NCI-H460 (cell line): ENCODE results near the gene LDLRAP1. TPM values are rescaled to one million over a fixed set of nuclear protein-coding genes. Genes with fewer than 3 reads are reported as not detected.

Experiments
- DNase-seq: peaks from one replicate; pipeline ENCODE4 v3.0.0-alpha.2; 2016; ENCODE audit warnings: low read depth; ENCODE audit errors: extremely low read depth
- total RNA-seq: library from RNA; depleted of rRNA; stranded (reverse); fragments of >200 nt; shearing (Covaris generic); gene quantifications from 2 replicates; pipeline ENCODE4 v1.2.3, GENCODE V29; 2014

LDLRAP1 gene
- total RNA-seq, 1 experiment from 2014 or later: 8.4 TPM

DNA sequence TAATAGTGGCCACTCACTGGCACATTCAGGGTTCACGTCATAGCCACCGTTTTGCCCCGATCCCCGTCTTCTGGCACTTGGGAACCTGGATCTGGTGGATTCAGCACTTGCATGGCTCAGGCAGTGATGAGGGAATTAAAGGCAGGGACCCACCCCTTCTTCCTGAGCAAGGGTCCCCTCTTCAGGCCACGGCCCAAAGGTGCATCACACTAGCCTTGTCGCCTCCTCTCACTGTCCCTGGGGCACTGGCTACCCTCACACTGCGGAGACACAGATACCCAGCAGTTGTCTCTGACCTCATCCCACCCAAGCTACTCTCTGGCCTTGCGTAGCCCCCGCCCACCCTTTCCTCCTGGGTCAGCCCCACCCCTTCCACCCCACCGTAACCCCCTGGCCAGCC lies 19.9 kb upstream of the LDLRAP1 start:
- no peak for DNase-seq

DNA sequence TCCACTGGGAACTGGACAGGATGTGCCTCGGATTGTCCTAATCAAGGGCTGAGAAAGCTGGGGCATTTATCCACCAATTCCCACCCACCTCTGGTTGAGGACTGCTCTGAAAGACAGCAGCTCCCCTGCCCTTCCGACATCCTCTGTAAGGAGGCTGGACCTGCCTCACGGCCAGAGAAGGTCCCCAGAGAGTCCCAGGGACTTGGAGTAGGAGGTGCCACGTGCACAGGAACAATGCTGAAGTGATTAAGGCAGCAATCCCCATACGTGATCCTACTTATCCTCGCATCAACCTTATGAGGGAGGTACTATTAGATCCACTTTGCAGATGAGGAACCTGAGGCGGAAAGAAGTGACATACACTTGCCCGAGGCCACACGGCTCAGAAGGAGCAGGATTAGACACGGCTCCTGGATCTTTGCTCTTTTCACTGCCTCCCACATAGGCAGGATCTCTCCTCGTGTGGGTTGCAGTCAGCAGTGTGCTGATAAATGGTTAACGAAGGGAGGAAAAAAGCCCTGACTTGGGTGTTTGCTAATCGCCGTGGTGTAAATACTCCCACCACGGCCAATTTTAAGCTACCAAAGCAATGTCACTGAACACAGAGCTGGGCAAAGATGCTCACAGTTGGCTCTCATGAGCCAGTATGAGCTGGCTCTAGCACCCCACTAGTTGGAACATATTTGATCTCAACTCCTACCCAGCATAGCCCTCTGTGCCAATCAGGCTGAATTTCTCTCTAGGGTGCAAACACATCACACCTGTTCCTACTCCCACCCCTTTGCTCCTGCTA lies 18.6 kb upstream of the LDLRAP1 start:
- DNase-seq: no peak

DNA sequence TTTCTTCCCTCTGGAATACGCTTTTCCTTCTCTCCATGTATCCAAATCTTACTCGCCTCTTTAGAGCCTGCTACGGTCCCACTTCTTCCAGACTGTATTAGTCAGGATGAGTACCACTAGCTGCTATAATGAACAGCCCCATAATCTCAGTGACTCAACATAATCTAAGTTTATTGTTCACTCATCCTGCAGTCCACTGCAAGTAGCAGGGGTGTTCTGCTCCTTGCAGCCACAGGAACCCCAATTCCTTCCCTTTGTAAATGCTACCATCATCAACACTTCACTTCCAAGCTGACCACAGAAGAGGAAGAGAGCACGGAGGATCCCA lies 18.1 kb upstream of the LDLRAP1 start:
- DNase-seq: no peak

DNA sequence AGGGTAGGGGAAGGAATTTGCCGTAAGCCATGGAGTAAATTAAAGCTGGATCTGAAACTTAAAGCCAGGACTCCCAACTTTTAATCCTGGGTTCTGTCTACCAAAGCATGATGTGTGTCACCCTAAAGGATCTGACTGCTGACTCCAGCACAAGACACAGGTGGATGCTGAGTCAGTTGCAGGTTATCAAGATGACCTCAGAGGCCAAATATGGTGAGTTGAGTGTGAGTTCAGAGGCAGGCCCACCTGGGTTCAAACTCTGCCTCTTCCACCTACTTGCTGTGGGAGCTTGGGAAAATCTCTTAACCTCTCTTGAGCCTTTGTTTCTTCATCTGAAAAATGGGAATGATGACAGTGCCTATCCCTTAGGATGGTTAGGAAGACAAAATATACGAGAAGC lies 16.7 kb upstream of the LDLRAP1 start:
- no peak for DNase-seq

DNA sequence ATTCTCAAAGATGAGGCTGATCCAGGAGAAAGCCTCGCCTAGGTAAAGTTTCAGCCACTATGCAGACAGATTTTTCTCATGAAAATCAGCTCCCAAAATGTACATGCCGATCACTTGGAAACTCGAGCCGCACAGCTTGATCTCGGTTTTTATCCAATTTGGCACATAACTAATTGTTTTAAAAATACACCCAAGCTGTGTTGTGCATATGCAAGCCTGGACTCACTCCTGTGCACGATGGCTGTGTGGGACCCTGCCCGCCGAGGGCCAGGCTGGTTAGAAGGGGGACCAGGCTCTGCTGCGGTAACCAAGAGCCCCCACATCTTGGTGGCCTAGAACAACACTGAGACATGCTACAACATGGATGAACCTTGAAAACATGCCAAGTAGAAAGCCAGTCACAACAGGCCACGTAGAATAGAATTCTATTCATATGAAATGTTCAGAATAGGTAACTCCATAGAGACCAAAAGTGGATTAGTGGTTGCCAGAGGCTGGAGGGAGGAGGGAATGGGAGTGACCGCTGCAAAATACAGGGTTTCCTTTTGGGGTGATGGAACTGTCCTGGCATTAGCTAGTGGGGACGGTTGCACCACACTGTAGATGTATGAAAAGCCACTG lies 16.1 kb upstream of the LDLRAP1 start:
- DNase-seq: no peak

DNA sequence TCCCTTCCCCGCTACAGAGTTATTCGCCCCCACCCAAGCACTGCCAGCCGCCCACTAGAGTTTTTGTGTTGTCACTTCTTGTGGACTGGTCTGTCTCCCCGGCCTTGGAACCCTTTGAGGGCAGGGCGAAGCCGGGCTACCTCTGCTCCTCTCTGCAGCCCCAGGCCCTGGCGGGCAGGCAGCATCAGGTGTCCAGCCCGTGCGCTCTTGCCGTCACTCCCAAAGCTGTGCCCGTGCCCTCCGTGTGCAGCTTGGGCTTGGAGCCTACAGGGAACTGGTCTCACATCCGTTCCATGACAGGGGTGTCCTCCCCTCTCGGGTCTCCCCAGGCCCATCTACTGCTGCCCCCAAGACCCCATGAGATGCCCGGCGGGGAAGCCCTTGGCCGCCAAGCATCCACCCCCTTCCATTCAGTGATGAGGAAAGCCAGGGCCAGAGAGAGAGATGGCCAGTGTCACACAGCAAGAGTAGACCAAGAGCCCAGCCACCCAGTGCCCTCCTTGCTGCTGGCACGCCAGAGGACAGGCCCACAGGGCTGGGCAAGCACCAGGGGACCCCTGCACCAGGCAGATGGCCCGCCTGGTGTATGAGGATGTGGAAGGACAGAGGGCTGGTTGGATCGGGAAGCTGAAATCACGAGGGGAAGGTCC lies 15.3 kb upstream of the LDLRAP1 start:
- no peak for DNase-seq

DNA sequence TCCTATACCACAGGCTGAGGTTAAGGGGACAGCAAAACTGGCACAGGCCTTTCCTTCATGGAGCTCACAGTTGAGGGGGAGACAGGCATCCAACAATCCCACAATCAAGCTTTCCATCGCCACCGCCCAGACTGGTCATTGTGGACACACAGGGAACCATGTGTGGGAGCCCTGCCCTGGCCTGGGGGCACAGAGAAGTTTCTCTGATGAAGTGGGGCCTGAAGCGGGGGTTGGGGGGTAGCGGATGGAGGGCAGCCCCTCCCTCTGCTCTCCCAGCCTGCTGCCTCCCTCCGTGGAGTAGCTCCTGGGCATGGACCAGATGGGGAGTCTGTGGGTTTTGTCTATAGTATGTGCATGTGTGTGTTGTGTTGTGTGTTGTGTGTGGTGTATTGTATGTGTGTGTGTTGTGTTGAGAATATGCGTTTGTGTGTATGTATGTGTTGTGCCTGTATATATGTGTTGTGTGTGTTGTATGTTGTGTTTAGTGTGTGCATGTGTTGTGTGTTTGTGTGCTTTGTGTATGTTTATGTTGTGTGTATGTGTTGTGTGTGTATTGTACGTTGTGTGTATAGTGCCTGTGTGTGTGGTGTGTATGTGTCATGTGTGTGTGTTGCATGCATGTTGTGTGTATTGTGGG lies 14.4 kb upstream of the LDLRAP1 start:
- no peak for DNase-seq

DNA sequence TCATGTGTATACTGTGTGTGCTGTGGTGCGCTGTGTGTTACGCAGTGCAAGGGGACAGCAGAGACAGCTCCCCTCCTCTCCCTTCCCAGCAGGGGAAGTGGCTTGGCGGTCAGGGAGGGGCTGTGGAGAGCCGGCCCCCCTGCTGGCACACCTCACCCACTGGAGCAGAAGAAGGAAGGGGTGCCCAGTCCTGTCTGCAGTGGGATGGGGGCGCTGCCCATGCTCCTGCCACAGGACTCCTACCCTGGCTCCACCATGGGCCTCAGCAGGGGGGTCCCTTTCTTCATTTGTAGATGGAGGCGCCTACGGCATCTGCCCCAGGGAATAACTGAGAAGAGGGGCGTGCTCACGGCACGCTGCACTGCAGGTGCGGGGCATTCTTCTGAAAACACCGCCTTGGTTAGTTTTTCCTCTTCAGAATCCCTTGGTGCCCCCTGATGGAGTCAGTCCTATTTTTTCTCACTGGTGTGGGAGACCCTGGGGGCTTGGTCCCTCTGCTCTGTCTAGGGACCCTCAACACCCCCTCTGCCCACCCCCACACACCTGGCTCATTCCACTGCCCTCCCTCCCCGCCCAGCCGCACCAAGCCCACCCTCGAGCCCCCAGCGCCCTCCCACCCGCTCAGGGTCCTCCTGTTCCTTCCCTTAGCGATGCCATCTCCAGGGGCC lies 13.8 kb upstream of the LDLRAP1 start:
- no peak for DNase-seq

DNA sequence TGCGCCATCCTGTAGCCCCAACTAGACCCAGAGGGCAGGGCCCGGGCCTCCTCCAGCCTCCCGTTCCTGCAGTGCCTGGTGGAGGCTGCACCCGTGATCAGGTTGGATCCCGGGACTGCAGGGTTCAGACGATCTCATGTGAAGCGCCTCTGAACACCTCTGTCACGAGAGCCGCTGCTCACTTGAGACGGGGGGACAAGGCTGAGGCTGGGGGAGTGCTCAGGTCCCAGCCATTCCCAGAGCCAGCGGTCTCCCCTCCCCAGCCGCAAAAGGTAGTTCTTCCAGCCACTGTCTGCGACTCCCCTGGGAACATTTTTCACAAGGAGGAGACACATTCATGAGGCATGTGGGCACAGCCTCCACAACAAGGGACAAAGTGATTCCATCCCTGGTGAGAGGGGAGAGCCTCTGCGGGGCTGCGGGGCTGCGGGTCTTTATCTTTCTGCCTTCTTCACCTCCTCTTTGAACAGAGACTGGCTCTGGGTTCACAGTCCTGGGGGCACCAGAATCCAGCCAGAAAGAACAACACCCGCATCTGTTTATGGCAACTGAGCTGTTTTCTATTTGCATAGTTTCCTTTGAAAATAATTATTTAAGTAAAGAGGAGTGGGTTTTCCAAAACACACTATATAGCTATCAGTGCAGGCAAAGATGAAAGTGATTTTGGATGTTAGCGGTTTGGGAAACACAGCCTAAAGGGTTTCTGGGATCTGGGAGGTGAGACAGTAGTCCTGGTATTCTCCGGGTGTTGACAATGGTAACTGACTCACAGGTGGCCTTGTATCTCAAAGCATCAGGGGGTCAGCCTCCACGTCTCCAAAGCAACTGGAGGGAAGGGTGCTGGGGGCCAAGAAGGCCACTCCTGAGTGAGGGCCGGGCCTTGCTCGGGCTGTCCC lies 13.0 kb upstream of the LDLRAP1 start:
- no peak for DNase-seq

DNA sequence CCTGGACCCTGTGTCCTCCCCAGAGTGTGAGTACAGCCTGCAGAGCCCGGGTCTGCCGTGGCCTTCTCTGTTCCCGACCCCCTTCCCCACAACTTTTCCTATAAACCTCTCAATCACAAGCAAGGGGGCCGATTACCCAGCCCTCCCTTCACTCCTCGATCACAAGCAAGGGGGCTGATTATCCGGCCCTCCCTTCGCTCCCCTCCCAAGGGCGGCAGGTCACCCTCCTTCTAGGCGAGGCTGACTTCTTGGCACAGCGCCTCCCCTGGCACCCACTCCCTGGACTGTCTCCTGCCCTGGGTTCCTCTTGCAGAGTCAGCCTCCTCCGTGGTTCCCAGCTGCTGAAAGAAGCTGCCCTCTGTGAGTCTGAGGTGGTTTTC lies 12.3 kb upstream of the LDLRAP1 start:
- no peak for DNase-seq

DNA sequence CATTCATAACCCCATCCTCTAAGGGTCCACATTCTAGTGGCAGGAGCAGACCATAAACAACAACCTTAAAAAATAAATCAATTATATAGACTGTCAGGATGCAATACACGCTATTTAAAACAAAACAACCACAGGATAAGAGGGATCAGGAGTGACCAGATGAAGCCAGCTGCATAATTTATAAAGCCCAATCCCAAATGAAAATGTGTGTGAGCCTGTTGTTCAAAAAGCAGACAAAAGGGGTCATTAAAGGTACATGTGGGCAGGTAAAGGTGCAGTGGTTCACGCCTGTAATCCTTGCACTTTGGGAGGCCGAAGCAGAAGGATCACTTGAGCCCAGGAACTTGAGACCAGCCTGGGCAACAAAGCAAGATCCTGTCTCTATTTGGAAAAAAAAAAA lies 10.4 kb upstream of the LDLRAP1 start:
- no peak for DNase-seq

DNA sequence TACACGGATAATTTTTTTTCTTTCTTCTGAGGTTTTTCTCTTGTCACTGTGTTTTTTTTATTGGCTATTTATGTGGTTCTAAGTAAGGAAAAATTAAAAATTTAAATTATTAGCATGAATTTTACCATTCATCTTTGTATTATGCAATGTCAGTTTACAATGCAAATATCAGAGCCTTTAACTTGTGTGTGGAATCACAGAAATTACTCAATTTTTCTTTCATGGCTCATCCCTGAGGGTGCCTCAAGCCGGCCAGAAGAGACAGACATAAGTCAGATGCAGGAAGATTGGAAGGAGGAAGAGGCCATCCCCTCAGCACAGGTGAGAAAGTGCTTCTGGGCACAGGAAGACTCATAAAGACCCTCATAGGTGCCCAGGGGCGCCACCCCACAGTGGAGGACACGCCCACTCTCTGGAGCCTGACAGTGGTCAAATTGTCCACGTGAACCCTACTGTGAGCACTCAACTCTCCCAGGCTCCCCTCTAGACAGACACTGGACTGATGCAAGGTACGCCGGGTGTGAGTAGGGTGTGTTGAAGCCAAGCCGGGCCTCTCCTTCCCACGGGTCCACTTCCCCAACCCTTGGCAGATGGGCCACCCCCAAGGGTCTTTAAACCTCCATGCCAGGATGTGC lies 9.5 kb upstream of the LDLRAP1 start:
- DNase-seq: no peak

DNA sequence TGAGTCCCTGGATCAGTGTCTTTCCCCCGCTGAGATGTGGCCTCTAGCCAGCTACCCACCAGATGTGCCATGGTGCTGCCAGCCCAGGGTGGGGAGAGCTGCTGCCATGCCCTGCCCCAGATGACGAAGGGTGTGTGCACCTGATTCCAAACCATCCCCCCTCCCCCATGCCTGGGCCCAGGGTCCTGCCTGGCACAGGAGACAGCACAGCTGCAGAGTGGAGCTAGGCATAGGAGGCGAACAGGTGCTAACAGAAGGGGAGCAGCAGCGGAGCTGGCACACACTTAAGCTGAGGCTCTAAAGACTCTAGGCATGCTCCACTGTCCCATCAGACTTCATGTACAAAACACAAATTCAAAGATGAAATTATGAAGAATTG lies 9.0 kb upstream of the LDLRAP1 start:
- no peak for DNase-seq

DNA sequence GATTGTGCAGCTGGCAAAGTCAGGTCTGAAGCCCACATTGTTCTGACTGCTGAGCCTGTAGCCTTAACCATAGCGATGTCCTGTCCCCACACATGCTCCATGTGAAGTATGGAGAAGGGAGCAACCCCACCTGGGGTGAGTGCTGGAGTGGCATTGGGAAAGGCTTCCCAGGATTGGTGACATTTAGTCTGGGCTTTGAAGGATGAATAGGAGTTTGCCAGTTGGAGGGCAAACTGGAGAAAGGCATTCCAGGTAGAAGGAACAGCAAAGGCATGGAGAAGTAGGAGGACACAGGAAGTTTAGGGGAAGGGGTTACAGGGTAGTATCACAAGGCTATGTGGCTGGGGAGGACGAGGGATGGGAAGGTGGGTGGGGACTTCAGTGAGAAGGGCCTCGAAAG lies 7.3 kb upstream of the LDLRAP1 start:
- DNase-seq: no peak

DNA sequence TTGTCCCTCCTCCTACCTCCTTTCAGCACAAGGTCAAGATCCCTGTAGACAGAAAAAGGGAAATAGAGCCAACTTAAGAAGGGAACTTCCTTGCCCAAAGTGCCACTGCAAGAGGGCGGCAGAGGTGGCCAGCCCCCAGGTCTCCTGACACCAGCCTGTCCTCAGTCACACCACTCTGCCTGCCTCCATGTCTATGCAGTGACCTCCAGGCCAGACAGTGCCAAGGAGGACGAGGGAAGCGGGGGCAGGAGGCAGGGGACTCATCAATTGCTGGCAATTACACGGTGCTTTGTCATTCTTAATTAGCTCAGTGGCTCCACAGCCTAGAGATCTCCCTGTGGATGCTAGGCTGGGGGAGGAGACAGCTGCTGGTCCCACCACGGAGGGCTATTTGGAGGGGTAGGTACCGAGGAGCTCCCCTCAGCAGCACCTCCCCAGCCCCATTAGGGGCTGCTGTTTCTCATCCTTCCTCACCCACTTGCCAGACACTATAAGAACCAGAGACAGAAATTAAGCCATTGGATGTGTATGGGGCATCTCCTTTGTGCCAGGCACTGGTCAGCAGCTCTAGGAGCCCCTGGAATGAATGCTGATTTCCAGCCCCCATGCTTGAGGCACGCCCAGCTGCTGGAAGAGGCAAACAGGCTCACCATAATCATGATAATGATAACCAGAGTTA lies 6.1 kb upstream of the LDLRAP1 start:
- DNase-seq: no peak

DNA sequence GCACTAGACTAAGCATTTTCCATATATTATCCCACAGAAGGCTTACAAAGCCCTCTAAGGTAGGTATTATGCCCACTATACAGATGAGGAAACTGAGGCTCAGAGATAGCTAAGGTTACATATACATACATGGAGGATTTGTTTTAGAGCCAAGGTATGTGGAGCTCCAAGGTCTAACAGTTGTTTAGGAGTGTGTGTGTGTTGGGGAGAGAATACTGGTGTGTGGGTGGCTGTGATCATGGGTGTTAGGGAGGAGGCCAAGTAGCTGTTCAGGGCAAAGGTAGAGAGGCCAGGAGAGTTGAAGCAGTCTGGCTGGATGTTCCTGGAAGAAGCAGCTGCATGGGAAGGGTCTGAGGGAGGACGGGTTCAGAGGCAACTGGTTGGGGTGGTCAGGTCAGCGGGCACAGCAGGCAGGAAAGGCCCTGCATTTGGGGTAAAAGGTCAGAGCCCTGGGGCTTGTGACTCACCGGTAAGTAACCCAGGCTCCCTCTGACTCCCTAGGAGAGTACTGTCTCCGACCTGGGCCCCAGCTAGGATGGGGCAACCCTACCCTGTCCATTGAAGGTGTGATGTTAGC lies 5.1 kb upstream of the LDLRAP1 start:
- DNase-seq: no peak

DNA sequence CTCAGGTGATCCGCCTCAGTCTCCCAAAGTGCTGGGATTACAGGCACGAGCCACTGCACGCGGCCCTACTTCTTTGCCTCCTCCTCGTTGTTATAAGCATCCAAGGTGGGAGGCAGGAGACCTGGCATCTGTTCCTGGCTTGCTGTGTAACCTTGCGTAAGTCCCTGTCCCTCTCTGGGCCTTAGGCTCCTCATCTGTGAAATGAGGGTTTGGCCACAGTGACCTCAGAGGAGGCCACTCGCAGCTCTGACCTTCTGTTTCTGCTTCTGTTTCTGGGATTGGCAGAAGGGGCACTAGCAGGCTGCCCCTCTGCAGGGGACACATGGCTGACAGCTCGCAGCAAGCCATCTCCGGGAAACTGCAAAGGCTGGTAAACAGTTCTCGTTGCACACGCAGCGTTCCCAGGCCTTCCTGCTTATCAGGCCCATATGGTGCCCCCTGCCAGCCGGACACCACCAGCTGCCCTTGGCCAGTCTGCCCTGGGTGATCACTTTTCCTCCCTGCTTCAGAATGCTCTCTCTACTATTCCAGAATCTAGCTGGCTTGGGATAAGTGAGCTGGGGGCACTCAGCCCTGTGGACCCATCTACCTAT lies 2.6 kb upstream of the LDLRAP1 start:
- no peak for DNase-seq

DNA sequence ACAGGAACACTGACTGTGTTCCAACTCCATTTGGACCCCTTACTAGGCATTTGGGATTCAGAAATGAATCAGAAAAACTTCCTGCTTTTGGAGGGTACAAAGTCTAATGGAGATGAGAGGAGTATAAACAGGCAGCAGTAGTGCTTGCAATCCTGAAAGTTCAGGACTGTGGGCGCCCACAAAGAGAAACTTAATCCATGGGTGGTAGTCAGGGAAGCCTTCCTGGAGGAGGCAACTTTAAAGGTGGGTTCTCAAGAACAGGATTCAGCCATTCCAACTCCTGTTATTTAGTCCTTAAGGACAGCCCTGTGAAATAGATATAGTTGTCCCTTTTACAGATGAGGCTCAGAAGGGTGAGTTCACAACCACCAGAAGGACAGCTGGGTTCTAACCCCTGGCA lies 2.0 kb upstream of the LDLRAP1 start:
- no peak for DNase-seq
